ENCODE measurements around the gene OR2T27.

- no peak for TF ChIP-seq ZSCAN5A (tag by site-specific recombination; IDR thresholded peaks at IDR 0.05)
- no peak for TF ChIP-seq CTCF (tag by site-specific recombination; IDR thresholded peaks at IDR 0.05)
- TF ChIP-seq TCF7L2 (IDR thresholded peaks at IDR 0.05; ENCODE audit: borderline replicate concordance, low read depth, low read length): no peak
- TF ChIP-seq ZNF48 (tag by site-specific recombination; IDR thresholded peaks at IDR 0.05): no peak
- TF ChIP-seq BCL11A (tag by site-specific recombination; IDR thresholded peaks at IDR 0.05; ENCODE audit: low read depth): no peak
These were observed 45.0 kb downstream of the OR2T27 start for GRCh38 chr1:248610301-248610700.

Data from HEK293 (cell line).